Measurements from ENCODE around the gene CARD19.

Gene CARD19

GRCh38 chr9:93155716-93156474 is 59.9 kb downstream of the CARD19 start:
- DNase-seq (ENCODE audit: low read depth), result no peak
- no peak overlapping the region for H3K4me3 ChIP-seq (replicated peaks; ENCODE audit: low read depth, low read length)
- no peak for TF ChIP-seq CTCF (IDR thresholded peaks at IDR 0.05; ENCODE audit: low read length, missing control alignments)

GRCh38 chr9:93156475-93157008 is 60.5 kb downstream of the CARD19 start:
- no peak for DNase-seq (ENCODE audit: low read depth)
- TF ChIP-seq CTCF (IDR thresholded peaks at IDR 0.05; ENCODE audit: low read length, missing control alignments), result no peak

GRCh38 chr9:93159601-93160471 is 63.8 kb downstream of the CARD19 start:
- no peak overlapping the region for H3K4me3 ChIP-seq (replicated peaks; ENCODE audit: low read depth, low read length)
- DNase-seq (ENCODE audit: low read depth), result peak; percentile 73
- peak; percentile 87 for TF ChIP-seq CTCF (IDR thresholded peaks at IDR 0.05; ENCODE audit: low read length, missing control alignments)

More at GRCh38 chr9:93156475-93157008, 60.5 kb downstream of the CARD19 start:
- no peak overlapping the region for H3K4me3 ChIP-seq (replicated peaks; ENCODE audit: low read depth, low read length)

- H3K4me3 ChIP-seq (replicated peaks; ENCODE audit: low read depth, low read length), result no peak overlapping the region
- DNase-seq (ENCODE audit: low read depth), result no peak
- no peak for TF ChIP-seq CTCF (IDR thresholded peaks at IDR 0.05; ENCODE audit: low read length, missing control alignments)
These were observed 66.0 kb downstream of the CARD19 start for GRCh38 chr9:93161786-93162562.

Data from fibroblast of pulmonary artery (primary cell).